OCI-LY7 (cell line): ENCODE measurements around the gene RFX5. TPM values are rescaled to one million over a fixed set of nuclear protein-coding genes. Genes with fewer than 3 reads are reported as not detected.

Experiments
- BruUV-seq: library from RNA; stranded (reverse); fragments of 400-500 nt; replicated peaks from 2 replicates; lab custom pipeline; 2021; lab: Mats Ljungman, UMichigan
- CTCF ChIA-PET: fragments of 300-600 bp; sonication (Branson Sonifier 250); formaldehyde crosslinking; loops from one replicate; lab custom pipeline; 2022; ENCODE audit warnings: antibody characterized with exemption; ENCODE audit not compliant: unreplicated experiment; lab: Charles Lee
- POLR2A ChIA-PET: fragments of 300-600 bp; sonication (Branson Sonifier 250); formaldehyde crosslinking; loops from one replicate; lab custom pipeline; 2022; ENCODE audit warnings: antibody characterized with exemption; lab: Charles Lee
- DNase-seq: peaks from one replicate; pipeline ENCODE4 v3.0.0-alpha.2; 2015; ENCODE audit warnings: low spot score
- H2AFZ ChIP-seq: fragments of 200-600 bp; sonication (generic), shearing (Covaris generic); 2 replicates; pipeline ENCODE4 v1.6.1; 2014; ENCODE audit warnings: mild to moderate bottlenecking, antibody characterized with exemption, low read length, moderate library complexity
- H3K27ac ChIP-seq: fragments of 200-600 bp; sonication (generic); 2 replicates; pipeline ENCODE4 v1.5.1; 2014; ENCODE audit warnings: mixed run types, low read depth, mild to moderate bottlenecking, moderate library complexity, low read length, inconsistent platforms; ENCODE audit not compliant: poor library complexity, severe bottlenecking
- H3K36me3 ChIP-seq: fragments of 200-600 bp; sonication (generic); 2 replicates; pipeline ENCODE4 v1.6.1; 2014; ENCODE audit warnings: mild to moderate bottlenecking, antibody characterized with exemption, low read length, moderate library complexity, mixed read lengths; ENCODE audit not compliant: insufficient read depth
- H3K4me1 ChIP-seq: fragments of 200-600 bp; sonication (generic); 2 replicates; pipeline ENCODE4 v1.5.1; 2014; ENCODE audit warnings: mild to moderate bottlenecking, low read length; ENCODE audit not compliant: insufficient read depth, poor library complexity, severe bottlenecking
- H3K4me2 ChIP-seq: fragments of 200-600 bp; sonication (generic); 2 replicates; pipeline ENCODE4 v1.6.1; 2014; ENCODE audit warnings: mild to moderate bottlenecking, low read length
- H3K4me3 ChIP-seq: fragments of 200-600 bp; sonication (generic); 2 replicates; pipeline ENCODE4 v1.5.1; 2014; ENCODE audit warnings: mild to moderate bottlenecking, low read depth, low read length; ENCODE audit not compliant: poor library complexity, severe bottlenecking
- H3K79me2 ChIP-seq: fragments of 200-600 bp; sonication (generic); 2 replicates; pipeline ENCODE4 v1.6.1; 2016; ENCODE audit warnings: low read depth, mild to moderate bottlenecking, low read length, moderate library complexity, mixed read lengths; ENCODE audit not compliant: insufficient read depth
- H3K9me2 ChIP-seq: fragments of 200-600 bp; sonication (generic); 2 replicates; pipeline ENCODE4 v1.6.1; 2016; ENCODE audit warnings: mild to moderate bottlenecking, low read length, mixed read lengths; ENCODE audit not compliant: insufficient read depth
- H3K9me3 ChIP-seq: fragments of 200-600 bp; sonication (generic); 2 replicates; pipeline ENCODE4 v1.6.1; 2014; ENCODE audit warnings: mild to moderate bottlenecking, mixed run types, low read length, mixed read lengths
- H4K20me1 ChIP-seq: fragments of 200-600 bp; sonication (generic); 2 replicates; pipeline ENCODE4 v1.6.1; 2014; ENCODE audit warnings: mild to moderate bottlenecking, antibody characterized with exemption, low read length, moderate library complexity, mixed read lengths; ENCODE audit not compliant: insufficient read depth
- EZH2phosphoT487 ChIP-seq: fragments of 200-600 bp; sonication (generic); IDR thresholded peaks from 2 replicates; pipeline ENCODE4 v1.6.1; 2018; ENCODE audit warnings: low read depth, borderline replicate concordance, mild to moderate bottlenecking, mixed run types, antibody characterized with exemption, low read length, moderate library complexity, mixed read lengths
- intact Hi-C: fragments of 100-400 bp; cut with micrococcal nuclease; formaldehyde crosslinking; loops from one replicate; pipeline ENCODE4 v1.10.0; 2022; ENCODE audit not compliant: unreplicated experiment
- total RNA-seq, 2 experiments: library from RNA; depleted of rRNA in 1 of 2; stranded (reverse); fragments of >200 nt in 1 of 2; shearing (Covaris generic) in 1 of 2; gene quantifications; 2 replicates each; pipeline ENCODE4 v1.2.3, GENCODE V29; 2014 to 2022
- TF ChIP-seq, protein P1 (sequence below): fragments of 200-600 bp; sonication (generic); conservative IDR thresholded peaks from 2 replicates; pipeline ENCODE4 v1.5.1; 2014; ENCODE audit warnings: mild to moderate bottlenecking, antibody characterized with exemption, low read length, moderate library complexity, mixed read lengths

The RFX5 gene
- total RNA-seq, 2 experiments from 2014 or later = 99.7 to 115 TPM

DNA sequence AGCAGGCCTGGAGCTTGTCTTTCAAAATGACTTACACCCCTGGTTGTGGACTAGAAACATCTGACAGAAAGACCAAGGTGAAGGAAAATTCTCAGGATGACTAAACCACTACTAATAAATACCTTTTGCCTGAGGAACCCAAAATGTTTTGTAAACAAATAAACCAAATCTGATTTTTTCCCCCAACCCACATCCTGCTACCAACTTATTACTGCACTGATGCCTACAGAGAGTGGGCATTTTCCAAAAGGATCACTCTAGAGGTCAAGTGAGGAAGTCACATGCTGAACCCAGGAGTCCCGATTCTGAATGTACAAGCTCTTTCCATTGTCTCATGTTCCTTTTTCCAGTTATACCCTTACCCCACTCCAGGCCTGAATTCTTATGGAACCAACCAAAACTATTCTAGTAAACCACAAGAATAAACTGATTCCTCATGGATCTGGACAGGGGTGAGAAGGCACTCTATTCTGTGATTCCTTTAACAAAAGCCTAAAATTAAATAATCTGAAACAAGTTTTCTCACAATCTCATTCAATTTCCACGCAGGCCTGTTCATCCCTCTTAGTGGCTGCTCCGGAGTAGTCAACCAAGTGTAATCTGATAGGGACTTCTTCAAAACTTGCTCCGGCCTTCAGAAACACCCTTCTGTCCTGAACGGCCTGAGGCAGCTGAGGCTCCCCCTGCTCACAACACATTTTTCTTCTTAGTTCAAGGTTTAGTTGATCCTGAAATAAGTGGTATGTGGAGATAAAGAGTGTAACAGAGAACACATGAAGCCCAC is 21.2 kb downstream of the RFX5 start:
- H3K79me2 ChIP-seq = peaks cover 17% of the 10 kb centered on the region
- ChIA-PET CTCF (no interaction called here), POLR2A (interaction anchor here (1.0 to 2.8 kb wide), 2 partner anchors 9 to 136 kb away, joined by 4 to 11 read pairs; partner anchors contain the start of gene VPS72)
- H3K36me3 ChIP-seq = peaks cover 35% of the 10 kb centered on the region
- TF ChIP-seq, protein P1, sequence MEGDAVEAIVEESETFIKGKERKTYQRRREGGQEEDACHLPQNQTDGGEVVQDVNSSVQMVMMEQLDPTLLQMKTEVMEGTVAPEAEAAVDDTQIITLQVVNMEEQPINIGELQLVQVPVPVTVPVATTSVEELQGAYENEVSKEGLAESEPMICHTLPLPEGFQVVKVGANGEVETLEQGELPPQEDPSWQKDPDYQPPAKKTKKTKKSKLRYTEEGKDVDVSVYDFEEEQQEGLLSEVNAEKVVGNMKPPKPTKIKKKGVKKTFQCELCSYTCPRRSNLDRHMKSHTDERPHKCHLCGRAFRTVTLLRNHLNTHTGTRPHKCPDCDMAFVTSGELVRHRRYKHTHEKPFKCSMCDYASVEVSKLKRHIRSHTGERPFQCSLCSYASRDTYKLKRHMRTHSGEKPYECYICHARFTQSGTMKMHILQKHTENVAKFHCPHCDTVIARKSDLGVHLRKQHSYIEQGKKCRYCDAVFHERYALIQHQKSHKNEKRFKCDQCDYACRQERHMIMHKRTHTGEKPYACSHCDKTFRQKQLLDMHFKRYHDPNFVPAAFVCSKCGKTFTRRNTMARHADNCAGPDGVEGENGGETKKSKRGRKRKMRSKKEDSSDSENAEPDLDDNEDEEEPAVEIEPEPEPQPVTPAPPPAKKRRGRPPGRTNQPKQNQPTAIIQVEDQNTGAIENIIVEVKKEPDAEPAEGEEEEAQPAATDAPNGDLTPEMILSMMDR = no peak; the same call in 1 of the 2 replicates
- no peak for TF ChIP-seq EZH2phosphoT487
- no peaks in the 10 kb centered on the region for H3K9me2 ChIP-seq
- peaks cover 23% of the 10 kb centered on the region for H3K4me1 ChIP-seq
- TSS peak; percentile 71 for BruUV-seq
- H4K20me1 ChIP-seq = no peaks in the 10 kb centered on the region
- no peak for DNase-seq
- H3K4me3 ChIP-seq = peak overlapping the region; percentile 74
- no peaks in the 10 kb centered on the region for H3K9me3 ChIP-seq
- peak overlapping the region; percentile 90 for H3K4me2 ChIP-seq
- H3K27ac ChIP-seq = no peak overlapping the region
- H2AFZ ChIP-seq = no peak overlapping the region
- intact Hi-C loops = loop anchor here (5.0 kb wide), 1 partner anchor 44 kb away; the partner anchor contains the start of gene ZNF687

DNA sequence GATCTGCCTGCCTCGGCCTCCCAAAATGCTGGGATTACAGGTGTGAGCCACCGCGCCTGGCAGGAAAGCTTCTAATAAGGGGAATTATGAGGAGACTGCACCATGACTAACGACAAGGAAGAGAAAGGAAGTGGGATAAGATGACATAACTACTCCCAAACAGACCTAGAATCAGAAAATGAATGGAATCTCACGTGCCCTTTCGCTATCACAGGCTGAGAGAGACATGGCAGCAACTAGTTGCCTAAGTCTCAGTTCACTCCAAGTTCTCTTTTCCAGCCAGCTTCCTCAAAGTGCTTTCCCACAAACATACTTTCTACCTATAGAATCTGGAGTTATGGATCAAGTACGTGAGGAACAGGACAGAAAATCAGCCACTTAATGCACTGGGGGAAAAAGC is 21.8 kb downstream of the RFX5 start:
- Histone ChIP-seq H3K9me2 (no peaks in the 10 kb centered on the region), H3K9me3 (no peaks in the 10 kb centered on the region), H3K27ac (no peak overlapping the region), H3K79me2 (peaks cover 17% of the 10 kb centered on the region), H3K4me1 (peaks cover 23% of the 10 kb centered on the region), H3K4me2 (peak overlapping the region; percentile 90; the same call in 1 of the 2 replicates), H2AFZ (no peak overlapping the region), H3K36me3 (peaks cover 41% of the 10 kb centered on the region), H4K20me1 (no peaks in the 10 kb centered on the region), H3K4me3 (no peak overlapping the region)
- ChIA-PET CTCF (no interaction called here), POLR2A (no interaction called here)
- TF ChIP-seq, protein P1 = no peak
- TF ChIP-seq EZH2phosphoT487 = no peak
- intact Hi-C loops = loop anchor here (5.0 kb wide), 1 partner anchor 43 kb away; the partner anchor contains the start of gene ZNF687
- DNase-seq = no peak
- no TSS peak for BruUV-seq
